GM12891 (cell line): Measurements from ENCODE around the gene ARID4A.
"Not testable (repeated sequence)": the region's sequence is repeated elsewhere in the genome, so short reads cannot be mapped to it uniquely, and the experiment has no call there.

ENCODE experiments used
- PAX5 ChIP-seq: IDR thresholded peaks from 2 replicates; pipeline ENCODE4 v1.6.1; 2011; ENCODE audit warnings: low read length, moderate library complexity, mild to moderate bottlenecking; ENCODE audit not compliant: insufficient read depth, severe bottlenecking
- POLR2A ChIP-seq: IDR thresholded peaks from 2 replicates; pipeline ENCODE4 v1.6.1; 2011; ENCODE audit warnings: low read depth, low read length, control low read depth
- POLR2AphosphoS5 ChIP-seq: IDR thresholded peaks from 2 replicates; pipeline ENCODE4 v1.6.1; 2011; ENCODE audit warnings: low read depth, low read length, control low read depth
- SPI1 ChIP-seq: IDR thresholded peaks from 2 replicates; pipeline ENCODE4 v1.6.1; 2011; ENCODE audit warnings: low read depth, low read length, control low read depth
- TAF1 ChIP-seq: IDR thresholded peaks from 2 replicates; pipeline ENCODE4 v1.6.1; 2011; ENCODE audit warnings: low read depth, low read length, control low read depth

GRCh38 chr14:58339666-58340065, 41.3 kb downstream of the ARID4A start:
- TF ChIP-seq POLR2A, POLR2AphosphoS5, TAF1, PAX5: not testable (repeated sequence)
- 0 out of 2 replicates have a peak, but pooled peaks have one; percentile 21 for TF ChIP-seq SPI1
